OCI-LY3 (cell line): ENCODE data around the gene DST.

ENCODE experiments used
- EZH2phosphoT487 ChIP-seq: fragments of 200-600 bp; shearing (Covaris generic); IDR thresholded peaks from 2 replicates; pipeline ENCODE4 v1.6.1; 2018; ENCODE audit warnings: antibody characterized with exemption, mixed run types, low read depth
- TF ChIP-seq, protein P1 (sequence below): fragments of 200-600, 300-600 bp; sonication (generic); IDR thresholded peaks from 2 replicates; pipeline ENCODE4 v1.5.1; 2014; ENCODE audit warnings: antibody characterized with exemption, low read length, low read depth

DNA sequence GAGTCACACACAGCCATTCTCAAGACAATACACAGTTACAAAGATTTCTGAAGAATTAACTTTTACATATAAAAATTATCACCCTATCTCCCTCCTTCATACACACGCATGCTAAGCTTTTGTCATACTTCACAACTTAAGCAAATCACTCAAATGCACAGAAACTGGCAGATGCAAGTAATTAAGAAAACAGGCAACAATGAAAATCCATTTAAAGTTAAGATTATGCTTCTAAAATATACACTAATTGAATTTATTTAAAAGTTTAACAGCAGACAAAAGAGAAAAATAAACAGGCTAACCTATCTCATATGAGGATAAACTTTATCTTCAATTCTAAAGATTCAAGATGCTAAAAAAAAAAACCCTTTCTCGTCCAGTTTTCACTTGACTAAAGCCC lies 68.4 kb downstream of the DST start:
- TF ChIP-seq, protein P1, sequence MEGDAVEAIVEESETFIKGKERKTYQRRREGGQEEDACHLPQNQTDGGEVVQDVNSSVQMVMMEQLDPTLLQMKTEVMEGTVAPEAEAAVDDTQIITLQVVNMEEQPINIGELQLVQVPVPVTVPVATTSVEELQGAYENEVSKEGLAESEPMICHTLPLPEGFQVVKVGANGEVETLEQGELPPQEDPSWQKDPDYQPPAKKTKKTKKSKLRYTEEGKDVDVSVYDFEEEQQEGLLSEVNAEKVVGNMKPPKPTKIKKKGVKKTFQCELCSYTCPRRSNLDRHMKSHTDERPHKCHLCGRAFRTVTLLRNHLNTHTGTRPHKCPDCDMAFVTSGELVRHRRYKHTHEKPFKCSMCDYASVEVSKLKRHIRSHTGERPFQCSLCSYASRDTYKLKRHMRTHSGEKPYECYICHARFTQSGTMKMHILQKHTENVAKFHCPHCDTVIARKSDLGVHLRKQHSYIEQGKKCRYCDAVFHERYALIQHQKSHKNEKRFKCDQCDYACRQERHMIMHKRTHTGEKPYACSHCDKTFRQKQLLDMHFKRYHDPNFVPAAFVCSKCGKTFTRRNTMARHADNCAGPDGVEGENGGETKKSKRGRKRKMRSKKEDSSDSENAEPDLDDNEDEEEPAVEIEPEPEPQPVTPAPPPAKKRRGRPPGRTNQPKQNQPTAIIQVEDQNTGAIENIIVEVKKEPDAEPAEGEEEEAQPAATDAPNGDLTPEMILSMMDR, result no peak
- no peak for TF ChIP-seq EZH2phosphoT487
